Breast epithelium (tissue), 4 donors: ENCODE results near the gene TBC1D2B. TPM values are rescaled to one million over a fixed set of nuclear protein-coding genes. Genes with fewer than 3 reads are reported as not detected.
A peak's percentile ranks its signal among the peaks of the same experiment; 100 is the strongest.

ENCODE experiments used
- DNase-seq, 2 donors: peaks; one replicate each; pipeline ENCODE4 v3.0.0-alpha.2; 2019; ENCODE audit warnings: low spot score in 2 of 2
- H3K27ac ChIP-seq, 2 donors: fragments of 200-600 bp; sonication (generic) in 1 of 2; one replicate each; pipeline ENCODE4 v1.5.1; 2016 to 2019; ENCODE audit warnings: mild to moderate bottlenecking in 1 of 2
- H3K27me3 ChIP-seq, 2 donors: fragments of 200-600 bp; sonication (generic) in 1 of 2; one replicate each; pipeline versions ENCODE4 v1.5.1 to v1.6.0; 2017 to 2019; ENCODE audit warnings: control low read depth in 1 of 2, mild to moderate bottlenecking in 1 of 2
- H3K36me3 ChIP-seq: fragments of 200-600 bp; one replicate; pipeline ENCODE4 v1.5.1; 2019
- H3K4me1 ChIP-seq, 2 donors: fragments of 200-600 bp; sonication (generic); one replicate each; pipeline ENCODE4 v1.5.1; 2016 to 2019; ENCODE audit warnings: control low read depth in 1 of 2
- H3K4me3 ChIP-seq, 3 donors: fragments of 200-600 bp; sonication (generic); 1 replicate in 2 of 3; 2 replicates in 1 of 3; pipeline ENCODE4 v1.5.1; 2016 to 2019; ENCODE audit warnings: mild to moderate bottlenecking in 3 of 3, moderate library complexity in 2 of 3
- H3K9me3 ChIP-seq, 2 donors: fragments of 200-600 bp; sonication (generic) in 1 of 2; one replicate each; pipeline ENCODE4 v1.5.1; 2016 to 2019; ENCODE audit warnings: control low read depth in 1 of 2
- POLR2A ChIP-seq: fragments of 450-650 bp; IDR thresholded peaks from one replicate; pipeline ENCODE4 v1.6.1; 2016; ENCODE audit warnings: antibody characterized with exemption, mild to moderate bottlenecking, moderate library complexity
- POLR2AphosphoS5 ChIP-seq, 3 donors: sonication (generic); formaldehyde crosslinking; IDR thresholded peaks; one replicate each; pipeline ENCODE4 v1.6.1; 2017; ENCODE audit warnings: antibody characterized with exemption in 3 of 3
- intact Hi-C: fragments of 100-400 bp; cut with DNase I; formaldehyde crosslinking; loops from one replicate; pipeline ENCODE4 v1.15.1; 2023; ENCODE audit warnings: low total_unique reads
- total RNA-seq, 3 donors: library from RNA; depleted of rRNA; stranded (reverse); fragments of >200 nt; gene quantifications; one replicate each; pipeline ENCODE4 v1.1.0, GENCODE V29; 2016
- TF ChIP-seq, protein P1 (sequence below), 3 donors: fragments of 450-650 bp; IDR thresholded peaks; one replicate each; pipeline ENCODE4 v1.5.1; 2016 to 2017; ENCODE audit warnings: antibody characterized with exemption in 3 of 3, mild to moderate bottlenecking in 3 of 3, moderate library complexity in 3 of 3

Gene TBC1D2B
- total RNA-seq, 3 donors from 2014 or later = 44.9 to 71.0 (median 69.2) TPM

DNA sequence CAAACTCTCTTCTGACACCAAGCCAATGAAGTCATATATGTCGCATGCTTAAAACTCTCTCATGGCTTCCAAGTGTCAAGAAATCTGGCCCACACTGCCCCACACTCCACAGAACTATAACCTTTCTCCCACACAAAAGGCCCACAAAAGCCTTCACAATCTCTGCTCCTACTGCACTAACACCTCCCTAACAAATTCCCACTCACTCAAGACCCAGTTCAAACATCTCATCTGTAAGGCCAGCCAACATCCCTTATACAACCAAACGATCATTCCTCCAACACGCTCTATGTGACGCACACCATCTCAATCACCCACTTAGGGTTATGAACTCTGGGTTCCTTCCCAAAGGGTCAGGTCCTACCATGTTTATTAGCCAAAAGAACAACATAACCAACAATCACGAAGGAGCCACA is 13.5 kb downstream of the TBC1D2B start:
- Histone ChIP-seq H3K4me1 (peaks cover 8 to 34% of the 10 kb centered on the region in 2 donors), H3K4me3 (no peak overlapping the region), H3K9me3 (no peaks in the 10 kb centered on the region), H3K36me3 (no peaks in the 10 kb centered on the region), H3K27me3 (no peaks in the 10 kb centered on the region), H3K27ac (peak overlapping the region; percentile 86 to 91)
- intact Hi-C loops = no loop called here
- no peak for DNase-seq
- TF ChIP-seq, protein P1, sequence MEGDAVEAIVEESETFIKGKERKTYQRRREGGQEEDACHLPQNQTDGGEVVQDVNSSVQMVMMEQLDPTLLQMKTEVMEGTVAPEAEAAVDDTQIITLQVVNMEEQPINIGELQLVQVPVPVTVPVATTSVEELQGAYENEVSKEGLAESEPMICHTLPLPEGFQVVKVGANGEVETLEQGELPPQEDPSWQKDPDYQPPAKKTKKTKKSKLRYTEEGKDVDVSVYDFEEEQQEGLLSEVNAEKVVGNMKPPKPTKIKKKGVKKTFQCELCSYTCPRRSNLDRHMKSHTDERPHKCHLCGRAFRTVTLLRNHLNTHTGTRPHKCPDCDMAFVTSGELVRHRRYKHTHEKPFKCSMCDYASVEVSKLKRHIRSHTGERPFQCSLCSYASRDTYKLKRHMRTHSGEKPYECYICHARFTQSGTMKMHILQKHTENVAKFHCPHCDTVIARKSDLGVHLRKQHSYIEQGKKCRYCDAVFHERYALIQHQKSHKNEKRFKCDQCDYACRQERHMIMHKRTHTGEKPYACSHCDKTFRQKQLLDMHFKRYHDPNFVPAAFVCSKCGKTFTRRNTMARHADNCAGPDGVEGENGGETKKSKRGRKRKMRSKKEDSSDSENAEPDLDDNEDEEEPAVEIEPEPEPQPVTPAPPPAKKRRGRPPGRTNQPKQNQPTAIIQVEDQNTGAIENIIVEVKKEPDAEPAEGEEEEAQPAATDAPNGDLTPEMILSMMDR (IDR thresholded peaks at IDR 0.05) = no peak
- TF ChIP-seq POLR2AphosphoS5 (IDR thresholded peaks at IDR 0.05) (peak in 1 of 3 donors; percentile 39), POLR2A (no peak)

DNA sequence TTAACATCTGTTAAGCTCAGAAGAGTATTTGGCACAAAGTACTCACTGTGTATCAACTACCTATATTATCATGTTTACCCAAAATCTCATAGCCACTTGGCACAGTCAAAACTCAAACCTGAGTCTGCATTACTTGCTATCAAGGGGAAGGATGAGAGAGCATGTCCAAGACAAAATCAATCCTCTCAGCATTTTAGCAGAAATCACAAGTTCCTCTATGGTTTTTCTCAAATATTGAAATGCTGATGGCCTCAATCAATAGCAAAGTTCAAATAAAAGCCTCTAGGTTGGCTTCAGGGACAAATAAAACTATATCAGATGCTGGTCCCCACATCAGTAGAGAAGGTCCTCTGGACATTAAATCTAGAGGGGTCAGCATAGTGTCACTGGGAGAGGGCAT is 14.3 kb downstream of the TBC1D2B start:
- no peak overlapping the region for H3K4me3 ChIP-seq
- DNase-seq = no peak
- no peaks in the 10 kb centered on the region for H3K27me3 ChIP-seq
- TF ChIP-seq POLR2AphosphoS5 (IDR thresholded peaks at IDR 0.05) = no peak
- no peak for TF ChIP-seq POLR2A
- TF ChIP-seq, protein P1 (IDR thresholded peaks at IDR 0.05) = no peak
- no peaks in the 10 kb centered on the region for H3K36me3 ChIP-seq
- intact Hi-C loops = no loop called here
- H3K4me1 ChIP-seq = peaks cover 8 to 29% of the 10 kb centered on the region in 2 donors
- H3K27ac ChIP-seq = peak overlapping the region; percentile 86 to 91
- no peaks in the 10 kb centered on the region for H3K9me3 ChIP-seq

DNA sequence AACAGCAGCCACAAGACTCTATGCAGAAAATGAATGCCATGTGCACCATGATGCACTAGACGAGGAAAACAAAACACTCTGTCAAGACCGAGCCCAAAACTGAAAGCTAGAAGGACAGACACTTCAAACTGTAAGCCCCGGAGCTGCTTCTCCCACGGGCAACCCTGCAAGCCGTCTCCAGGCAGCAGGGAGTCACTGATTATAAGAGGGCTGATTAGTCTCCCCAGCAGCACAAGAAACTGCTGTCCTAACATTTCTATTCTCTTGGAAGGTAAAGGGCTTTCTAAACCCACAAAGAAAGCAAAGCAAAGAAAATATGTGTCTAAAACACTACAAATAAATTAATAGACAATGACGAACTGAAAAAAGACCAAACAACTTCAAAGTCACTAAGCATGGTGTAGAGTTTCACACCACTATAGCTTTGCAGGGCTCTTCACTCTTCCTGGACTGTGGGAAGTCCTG is 15.5 kb downstream of the TBC1D2B start:
- Histone ChIP-seq H3K9me3 (no peaks in the 10 kb centered on the region), H3K4me1 (peaks cover 8 to 23% of the 10 kb centered on the region in 2 donors), H3K4me3 (peak overlapping the region in 2 of 3 donors; percentile 1 to 31), H3K36me3 (no peaks in the 10 kb centered on the region), H3K27me3 (no peaks in the 10 kb centered on the region), H3K27ac (peak overlapping the region; percentile 70 to 91)
- intact Hi-C loops = no loop called here
- no peak for TF ChIP-seq POLR2A
- TF ChIP-seq, protein P1 (IDR thresholded peaks at IDR 0.05) = no peak
- TF ChIP-seq POLR2AphosphoS5 (IDR thresholded peaks at IDR 0.05) = no peak
- no peak for DNase-seq

DNA sequence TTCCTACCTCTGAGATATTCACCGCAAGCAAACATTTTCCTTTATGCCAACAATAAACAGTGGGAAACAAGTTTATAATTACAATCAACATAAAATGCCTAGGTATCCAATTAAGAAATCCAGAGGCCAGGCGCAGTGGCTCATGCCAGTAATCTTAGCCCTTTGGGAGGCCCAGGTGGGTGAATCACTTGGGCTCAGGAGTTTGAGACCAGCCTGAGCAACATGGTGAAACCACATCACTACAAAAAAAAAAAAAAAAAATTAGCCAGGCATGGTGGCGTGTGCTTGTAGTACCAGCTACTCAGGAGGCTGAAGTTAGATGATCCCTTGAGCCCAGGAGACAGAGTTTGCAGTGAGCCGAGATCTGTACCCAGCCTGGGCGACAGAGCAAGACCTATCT is 17.3 kb downstream of the TBC1D2B start:
- H3K27me3 ChIP-seq = no peaks in the 10 kb centered on the region
- DNase-seq = no peak
- H3K36me3 ChIP-seq = no peaks in the 10 kb centered on the region
- H3K4me1 ChIP-seq = peaks cover 2 to 15% of the 10 kb centered on the region in 2 donors
- intact Hi-C loops = no loop called here
- no peak overlapping the region for H3K4me3 ChIP-seq
- no peak for TF ChIP-seq POLR2A
- TF ChIP-seq, protein P1 (IDR thresholded peaks at IDR 0.05) = no peak
- no peak for TF ChIP-seq POLR2AphosphoS5 (IDR thresholded peaks at IDR 0.05)
- H3K27ac ChIP-seq = peak overlapping the region; percentile 73 to 89
- no peaks in the 10 kb centered on the region for H3K9me3 ChIP-seq

DNA sequence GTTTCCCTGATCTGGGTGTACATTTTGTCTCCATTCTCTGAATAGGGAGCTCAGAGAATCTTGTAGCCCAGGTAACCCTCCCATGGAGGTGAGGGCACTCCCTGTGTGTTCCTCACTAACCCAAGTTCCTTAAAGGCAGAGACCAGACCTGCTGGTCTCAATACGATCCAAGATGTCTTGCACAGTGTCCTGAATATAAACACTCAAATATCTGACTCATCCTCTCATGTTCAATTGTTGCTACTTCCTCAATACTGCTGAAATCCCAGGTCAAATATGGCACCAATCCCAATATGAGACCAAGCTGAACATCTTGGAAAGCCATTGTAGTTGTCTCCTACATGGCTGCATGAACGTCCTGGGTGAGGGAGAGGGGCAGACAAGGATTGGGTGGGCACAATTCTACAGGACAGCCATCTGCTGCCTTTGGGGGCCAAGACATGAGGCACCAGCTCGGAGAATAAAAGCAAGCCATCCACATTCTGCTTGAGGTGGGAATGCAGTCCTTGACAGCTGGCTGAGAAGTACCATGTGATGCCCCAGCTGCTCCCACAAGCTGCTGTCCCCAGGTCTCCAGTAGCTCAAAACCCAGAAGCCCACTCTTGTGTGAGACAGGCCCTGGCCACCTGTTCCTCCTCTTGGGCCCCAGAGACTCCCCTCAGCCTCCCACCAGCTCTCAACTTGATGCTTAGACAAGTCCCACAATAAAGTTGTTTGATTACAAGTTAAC is 18.2 kb downstream of the TBC1D2B start:
- H3K36me3 ChIP-seq = no peaks in the 10 kb centered on the region
- peaks cover 2 to 9% of the 10 kb centered on the region in 2 donors for H3K4me1 ChIP-seq
- intact Hi-C loops = no loop called here
- no peaks in the 10 kb centered on the region for H3K9me3 ChIP-seq
- no peak for DNase-seq
- peak overlapping the region; percentile 73 to 89 for H3K27ac ChIP-seq
- no peak overlapping the region for H3K4me3 ChIP-seq
- TF ChIP-seq POLR2A (no peak), POLR2AphosphoS5 (IDR thresholded peaks at IDR 0.05) (no peak)
- TF ChIP-seq, protein P1 (IDR thresholded peaks at IDR 0.05) = no peak
- H3K27me3 ChIP-seq = no peaks in the 10 kb centered on the region
